ENCODE data around the gene CMPK2.

Gene CMPK2

DNA sequence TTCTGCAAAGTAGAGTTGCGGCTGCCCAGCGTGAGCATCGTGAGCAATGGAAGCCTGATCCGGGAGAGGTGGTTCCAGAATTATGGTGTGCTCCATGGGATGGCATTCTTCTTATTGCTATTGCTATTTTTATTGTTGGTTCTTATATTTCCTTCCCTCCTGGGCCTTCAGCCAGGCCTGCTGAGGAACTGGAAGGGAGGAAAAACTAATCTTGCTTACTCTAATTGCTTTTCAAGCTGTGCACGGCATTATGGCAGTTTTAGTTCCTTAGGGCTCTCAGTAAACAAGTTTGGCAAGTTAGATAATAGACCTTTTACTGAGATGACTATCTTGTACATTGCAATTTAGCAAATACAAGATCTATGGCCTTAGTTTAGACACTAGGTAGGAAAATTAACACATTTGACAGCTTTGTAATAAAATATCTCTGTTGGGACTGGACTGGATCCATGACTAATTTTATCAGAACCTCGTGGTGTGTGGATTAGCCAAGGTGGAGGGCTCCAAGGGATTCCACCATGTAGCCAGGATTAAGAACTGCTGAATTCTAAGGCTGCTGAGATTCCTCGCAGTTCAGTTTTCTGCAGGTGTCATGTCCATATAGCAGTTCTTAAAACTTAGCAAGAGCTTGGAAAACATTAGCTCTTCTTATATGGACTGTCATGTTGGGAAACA lies 17.9 kb upstream of the CMPK2 start:
- TF ChIP-seq, protein P1, sequence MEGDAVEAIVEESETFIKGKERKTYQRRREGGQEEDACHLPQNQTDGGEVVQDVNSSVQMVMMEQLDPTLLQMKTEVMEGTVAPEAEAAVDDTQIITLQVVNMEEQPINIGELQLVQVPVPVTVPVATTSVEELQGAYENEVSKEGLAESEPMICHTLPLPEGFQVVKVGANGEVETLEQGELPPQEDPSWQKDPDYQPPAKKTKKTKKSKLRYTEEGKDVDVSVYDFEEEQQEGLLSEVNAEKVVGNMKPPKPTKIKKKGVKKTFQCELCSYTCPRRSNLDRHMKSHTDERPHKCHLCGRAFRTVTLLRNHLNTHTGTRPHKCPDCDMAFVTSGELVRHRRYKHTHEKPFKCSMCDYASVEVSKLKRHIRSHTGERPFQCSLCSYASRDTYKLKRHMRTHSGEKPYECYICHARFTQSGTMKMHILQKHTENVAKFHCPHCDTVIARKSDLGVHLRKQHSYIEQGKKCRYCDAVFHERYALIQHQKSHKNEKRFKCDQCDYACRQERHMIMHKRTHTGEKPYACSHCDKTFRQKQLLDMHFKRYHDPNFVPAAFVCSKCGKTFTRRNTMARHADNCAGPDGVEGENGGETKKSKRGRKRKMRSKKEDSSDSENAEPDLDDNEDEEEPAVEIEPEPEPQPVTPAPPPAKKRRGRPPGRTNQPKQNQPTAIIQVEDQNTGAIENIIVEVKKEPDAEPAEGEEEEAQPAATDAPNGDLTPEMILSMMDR (IDR thresholded peaks at IDR 0.05; ENCODE audit: borderline replicate concordance, extremely low read depth, low read length, poor library complexity, severe bottlenecking) = no peak
- no peak for TF ChIP-seq EZH2 (IDR thresholded peaks at IDR 0.05; ENCODE audit: borderline replicate concordance, low read depth, low read length, severe bottlenecking)

DNA sequence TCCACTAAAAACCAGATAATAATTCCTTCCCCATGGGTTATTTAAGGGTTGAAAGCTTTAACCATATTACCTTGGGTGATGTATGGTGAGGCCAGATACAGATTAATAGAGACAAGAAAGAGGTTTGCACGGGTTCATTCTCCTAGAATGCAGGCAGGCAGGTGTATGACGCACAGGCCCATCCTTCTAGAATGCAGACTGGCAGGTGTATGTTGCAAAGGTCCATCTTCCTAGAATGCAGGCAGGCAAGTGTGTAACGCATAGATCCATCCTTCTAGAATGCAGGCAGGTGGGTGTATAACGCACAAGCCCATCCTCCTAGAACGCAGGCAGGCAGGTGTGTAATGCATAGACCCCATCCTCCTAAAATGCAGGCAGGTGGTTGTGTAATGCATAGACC lies 15.8 kb upstream of the CMPK2 start:
- DNase-seq (no peak), ATAC-seq (ENCODE audit: insufficient read depth, low read depth) (no peak)
- peak overlapping the region; percentile 86 for H3K27ac ChIP-seq (ENCODE audit: low read length)
- H2AFZ ChIP-seq (ENCODE audit: low read depth, low read length) = peak overlapping the region; percentile 43; the same call in 1 of the 2 replicates
- no peaks in the 10 kb centered on the region for H3K9me3 ChIP-seq (ENCODE audit: insufficient read depth, low read length, severe bottlenecking)
- H3K4me2 ChIP-seq (ENCODE audit: insufficient read depth, low read length) = peak overlapping the region; percentile 58
- no peaks in the 10 kb centered on the region for H3K36me3 ChIP-seq (ENCODE audit: insufficient read depth, low read length)
- no peaks in the 10 kb centered on the region for H4K20me1 ChIP-seq (ENCODE audit: insufficient read depth, low read length)
- H3K4me1 ChIP-seq (ENCODE audit: insufficient read depth, low read length) = peaks cover 62% of the 10 kb centered on the region
- H3K27me3 ChIP-seq (ENCODE audit: insufficient read depth, low read length, poor library complexity) = no peaks in the 10 kb centered on the region
- no peak for TF ChIP-seq EZH2 (IDR thresholded peaks at IDR 0.05; ENCODE audit: borderline replicate concordance, low read depth, low read length, severe bottlenecking)
- TF ChIP-seq, protein P1 (IDR thresholded peaks at IDR 0.05; ENCODE audit: borderline replicate concordance, extremely low read depth, low read length, poor library complexity, severe bottlenecking) = no peak
- peaks cover 33% of the 10 kb centered on the region for H3K79me2 ChIP-seq (ENCODE audit: insufficient read depth, low read length)
- peak overlapping the region in 1 of 2 experiments; percentile 41; a peak in 2 of 4 replicates for H3K4me3 ChIP-seq (ENCODE audit: low read depth in 1 of 2, low read length in 2 of 2)
- H3K9ac ChIP-seq (ENCODE audit: low read depth, low read length) = peak overlapping the region; percentile 47

More for the DNA sequence above, 17.9 kb upstream of the CMPK2 start:
- Histone ChIP-seq H3K4me1 (ENCODE audit: insufficient read depth, low read length) (peaks cover 53% of the 10 kb centered on the region), H3K79me2 (ENCODE audit: insufficient read depth, low read length) (peaks cover 27% of the 10 kb centered on the region), H2AFZ (ENCODE audit: low read depth, low read length) (no peak overlapping the region), H4K20me1 (ENCODE audit: insufficient read depth, low read length) (no peaks in the 10 kb centered on the region), H3K27me3 (ENCODE audit: insufficient read depth, low read length, poor library complexity) (no peaks in the 10 kb centered on the region), H3K4me2 (ENCODE audit: insufficient read depth, low read length) (no peak overlapping the region), H3K9ac (ENCODE audit: low read depth, low read length) (no peak overlapping the region), H3K4me3 (ENCODE audit: low read depth in 1 of 2, low read length in 2 of 2) (no peak overlapping the region), H3K9me3 (ENCODE audit: insufficient read depth, low read length, severe bottlenecking) (no peaks in the 10 kb centered on the region), H3K36me3 (ENCODE audit: insufficient read depth, low read length) (no peaks in the 10 kb centered on the region; the same call in 1 of the 2 replicates), H3K27ac (ENCODE audit: low read length) (no peak overlapping the region)
- ATAC-seq (ENCODE audit: insufficient read depth, low read depth) (no peak), DNase-seq (no peak)

DNA sequence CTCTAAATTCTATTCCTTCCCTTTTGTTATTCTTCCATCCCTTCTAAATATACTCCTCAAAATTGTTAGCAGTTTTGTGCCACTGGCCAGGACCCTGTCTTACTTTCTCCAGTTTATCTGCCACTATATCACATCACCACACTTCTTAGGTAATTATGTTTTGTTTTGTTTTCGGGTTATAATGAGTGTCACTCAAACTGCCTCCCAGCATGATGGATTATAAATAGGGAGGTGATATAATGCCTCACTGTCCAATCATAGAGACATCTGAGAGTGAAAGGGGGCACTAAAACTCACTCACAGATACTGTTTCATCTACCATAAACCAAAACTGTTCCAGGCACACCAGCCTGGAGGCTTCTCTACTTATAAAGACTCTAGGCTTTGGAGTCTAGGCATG lies 15.3 kb upstream of the CMPK2 start:
- Histone ChIP-seq H3K27me3 (ENCODE audit: insufficient read depth, low read length, poor library complexity) (no peaks in the 10 kb centered on the region), H4K20me1 (ENCODE audit: insufficient read depth, low read length) (no peaks in the 10 kb centered on the region), H3K79me2 (ENCODE audit: insufficient read depth, low read length) (peaks cover 33% of the 10 kb centered on the region), H3K36me3 (ENCODE audit: insufficient read depth, low read length) (no peaks in the 10 kb centered on the region), H3K4me3 (ENCODE audit: low read depth in 1 of 2, low read length in 2 of 2) (peak overlapping the region in 1 of 2 experiments; percentile 41; a peak in 2 of 4 replicates), H3K9ac (ENCODE audit: low read depth, low read length) (peak overlapping the region; percentile 47), H3K9me3 (ENCODE audit: insufficient read depth, low read length, severe bottlenecking) (no peaks in the 10 kb centered on the region), H3K4me1 (ENCODE audit: insufficient read depth, low read length) (peaks cover 67% of the 10 kb centered on the region), H3K27ac (ENCODE audit: low read length) (peak overlapping the region; percentile 86), H2AFZ (ENCODE audit: low read depth, low read length) (peak overlapping the region; percentile 43; the same call in 1 of the 2 replicates), H3K4me2 (ENCODE audit: insufficient read depth, low read length) (peak overlapping the region; percentile 58)
- TF ChIP-seq EZH2 (IDR thresholded peaks at IDR 0.05; ENCODE audit: borderline replicate concordance, low read depth, low read length, severe bottlenecking) = no peak
- TF ChIP-seq, protein P1 (IDR thresholded peaks at IDR 0.05; ENCODE audit: borderline replicate concordance, extremely low read depth, low read length, poor library complexity, severe bottlenecking) = no peak
- DNase-seq (no peak), ATAC-seq (ENCODE audit: insufficient read depth, low read depth) (peak; percentile 14; the same call in 1 of the 3 replicates)
